Measurements from ENCODE around the gene FNTB.
"Not testable (repeated sequence)": the region's sequence is repeated elsewhere in the genome, so short reads cannot be mapped to it uniquely, and the experiment has no call there.

The FNTB gene

GRCh38 chr14:65054471-65055085 is 67.9 kb downstream of the FNTB start:
- DNase-seq, result peak; percentile 36

GRCh38 chr14:65057695-65058094 is 71.0 kb downstream of the FNTB start:
- no peak for DNase-seq

DNA sequence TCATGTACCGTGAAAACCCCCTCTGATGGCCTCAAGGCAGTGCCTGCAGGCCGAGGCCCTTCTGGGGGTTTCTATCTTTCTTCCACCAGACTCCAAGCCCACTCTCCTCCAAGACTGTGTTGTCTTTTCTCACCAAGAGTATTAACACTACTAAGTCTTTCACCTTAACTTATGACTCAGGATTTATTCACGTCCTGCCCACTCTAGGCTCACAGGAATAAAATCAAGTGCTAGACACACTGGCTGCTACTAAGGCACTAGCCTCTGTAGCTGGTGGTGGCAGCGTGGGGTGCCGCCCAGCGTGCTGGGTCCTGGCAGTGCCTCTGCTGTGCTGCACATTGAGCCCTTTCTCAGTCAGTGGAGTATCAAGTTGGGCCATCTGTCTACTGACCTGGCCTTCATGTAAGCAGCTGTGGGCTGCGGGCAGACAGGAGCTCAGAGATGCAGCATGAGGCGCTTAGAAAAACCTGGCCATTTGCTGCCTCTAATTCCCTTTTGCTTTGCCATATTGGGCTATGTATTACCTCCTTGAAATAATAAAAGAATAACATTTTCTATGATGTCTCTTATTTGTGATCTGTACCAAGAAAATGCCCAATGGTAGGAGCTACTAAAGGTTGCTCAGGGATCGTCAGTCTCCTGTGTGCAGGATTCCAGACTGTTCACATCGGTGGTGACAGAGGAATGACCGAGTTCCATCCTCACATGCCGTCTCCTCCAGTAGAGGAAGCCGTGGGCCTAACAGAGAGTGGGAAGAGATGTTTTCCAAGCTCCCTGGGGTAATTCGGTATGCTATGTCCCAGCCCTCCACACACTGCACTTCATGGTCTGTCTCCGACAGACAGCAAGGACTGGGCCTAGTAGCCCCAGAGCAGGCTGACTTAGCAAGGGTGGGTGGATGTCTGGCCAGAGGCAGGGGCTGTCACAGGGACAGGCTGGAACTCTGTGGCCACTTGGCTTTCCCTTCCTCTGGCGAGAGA is 75.7 kb downstream of the FNTB start:
- no peak for DNase-seq

GRCh38 chr14:65065719-65066118 is 79.0 kb downstream of the FNTB start:
- DNase-seq, result no peak

GRCh38 chr14:65069874-65070413 is 83.2 kb downstream of the FNTB start:
- no peak for DNase-seq

DNA sequence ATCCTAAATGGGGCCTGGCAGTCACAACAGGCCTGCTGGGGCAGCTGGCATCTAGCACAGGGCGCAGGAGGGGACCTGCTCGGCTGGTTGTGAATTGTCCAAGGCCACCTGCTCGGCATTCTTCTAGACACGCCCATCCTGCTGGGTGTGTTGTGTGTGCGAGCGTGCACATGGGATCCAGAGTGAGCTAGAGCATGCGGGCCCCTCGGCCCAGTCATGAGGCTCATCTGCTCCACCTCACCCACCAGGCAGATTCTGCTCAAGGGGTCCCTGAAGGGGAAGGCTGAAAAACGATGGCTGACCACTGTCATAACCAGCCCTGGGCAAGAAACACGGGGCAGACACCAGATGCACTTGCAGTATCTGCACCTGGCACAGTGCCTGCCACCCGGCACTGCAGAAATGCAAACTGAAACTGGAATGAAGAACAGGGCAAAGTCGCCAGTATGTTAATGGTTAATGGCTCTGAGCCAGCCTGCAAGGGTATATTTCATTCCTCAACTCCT is 83.8 kb downstream of the FNTB start:
- DNase-seq, result no peak

DNA sequence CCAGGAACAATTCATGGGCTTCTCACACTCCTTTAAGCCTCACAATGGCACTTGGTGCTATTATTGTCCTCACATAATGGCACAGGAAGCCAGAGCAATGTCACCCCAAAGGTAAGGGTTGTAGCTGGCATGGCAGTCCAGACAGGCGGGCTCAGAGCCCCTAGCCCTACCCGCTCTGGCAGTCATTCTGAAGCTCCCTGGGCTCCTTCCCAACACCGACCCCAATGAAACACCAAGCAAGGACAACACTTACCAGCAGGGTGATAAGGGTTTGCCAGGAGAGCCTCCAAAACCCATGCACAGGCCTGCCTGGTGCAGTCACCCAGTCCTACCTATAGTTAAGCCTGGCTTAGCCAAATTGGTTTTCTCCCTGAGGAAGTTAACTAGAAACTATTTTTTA is 84.8 kb downstream of the FNTB start:
- no peak for DNase-seq

DNA sequence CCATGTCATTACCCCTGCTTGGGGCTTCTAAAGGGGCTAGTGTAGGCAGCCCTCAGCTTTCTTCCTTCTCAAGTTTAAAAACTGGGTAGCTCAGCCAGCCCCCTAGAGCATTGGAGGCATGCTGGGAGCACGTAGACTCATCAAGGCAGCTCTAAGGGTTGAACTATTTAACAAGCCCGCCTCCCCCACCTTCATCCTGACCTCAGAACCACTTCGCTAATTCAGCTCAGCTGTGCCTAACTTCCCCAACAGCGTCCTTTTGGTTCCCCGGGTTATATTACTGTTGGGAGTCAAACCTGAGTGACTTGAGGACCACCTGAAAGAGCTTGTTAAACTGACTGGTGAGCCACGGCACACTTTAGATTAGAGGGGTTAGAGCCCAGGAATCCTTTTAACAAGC is 85.6 kb downstream of the FNTB start:
- DNase-seq, result no peak

GRCh38 chr14:65072937-65073336 is 86.2 kb downstream of the FNTB start:
- no peak for DNase-seq

GRCh38 chr14:65073605-65074201 is 87.0 kb downstream of the FNTB start:
- no peak for DNase-seq

GRCh38 chr14:65074449-65075150 is 87.9 kb downstream of the FNTB start:
- DNase-seq, result peak; percentile 65

GRCh38 chr14:65075628-65076325 is 89.1 kb downstream of the FNTB start:
- peak; percentile 61 for DNase-seq

- no peak for DNase-seq
These were observed 90.6 kb downstream of the FNTB start for GRCh38 chr14:65077318-65077717.

GRCh38 chr14:65079201-65079600 is 92.5 kb downstream of the FNTB start:
- peak; percentile 27 for DNase-seq

- peak; percentile 29 for DNase-seq
These were observed 93.1 kb downstream of the FNTB start for GRCh38 chr14:65079768-65080167.

GRCh38 chr14:65080960-65081747 is 94.5 kb downstream of the FNTB start:
- DNase-seq, result peak; percentile 87

DNA sequence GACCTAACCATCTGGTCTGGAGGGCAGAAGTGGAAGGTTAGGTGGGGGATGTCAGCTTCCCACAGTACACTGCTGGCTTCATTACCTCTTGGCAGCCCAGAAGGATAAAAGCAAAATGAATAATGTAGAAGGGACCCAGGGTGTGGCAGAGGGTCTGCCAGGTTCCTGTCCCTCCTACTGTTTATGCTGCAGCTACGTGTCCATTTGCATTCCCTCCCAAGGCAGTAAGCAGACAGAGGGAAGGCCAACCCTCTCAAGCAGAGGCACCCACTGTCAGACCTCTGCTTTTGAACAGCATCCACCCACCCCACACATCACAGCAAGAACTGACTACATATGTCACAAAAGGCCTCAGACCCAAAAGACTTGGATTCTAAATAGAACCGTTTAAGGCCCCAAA is 96.2 kb downstream of the FNTB start:
- DNase-seq, result no peak

- peak; percentile 26 for DNase-seq
These were observed 98.1 kb downstream of the FNTB start for GRCh38 chr14:65084554-65085505.

DNA sequence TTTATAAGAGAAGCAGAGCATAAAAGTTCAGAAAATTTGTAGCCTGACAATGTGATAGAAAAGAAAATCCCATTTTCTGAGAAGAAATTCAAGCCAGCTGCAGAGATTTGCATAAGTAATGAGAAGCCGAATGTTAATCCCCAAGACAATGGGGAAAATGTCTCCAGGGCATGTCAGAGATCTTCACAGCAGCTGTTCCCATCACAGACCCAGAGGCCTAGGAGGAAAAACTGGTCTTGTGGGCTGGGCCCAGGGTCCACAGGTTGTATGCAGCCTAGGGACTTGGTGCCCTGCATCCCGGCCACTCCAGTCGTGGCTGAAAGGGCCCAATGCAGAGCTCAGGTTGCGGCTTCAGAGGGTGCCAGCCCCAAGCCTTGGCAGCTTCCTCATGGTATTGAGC is 100.0 kb downstream of the FNTB start:
- not testable (repeated sequence) for DNase-seq

GRCh38 chr14:65087835-65088234 is 101.1 kb downstream of the FNTB start:
- not testable (repeated sequence) for DNase-seq

Measured in suppressor macrophage treated with lipopolysaccharide for 4 hours (primary cell).